HepG2 (cell line): ENCODE data around the gene SF1. TPM values are rescaled to one million over a fixed set of nuclear protein-coding genes. Genes with fewer than 3 reads are reported as not detected.

Source experiments
- DMAP1 ChIP-seq: IDR thresholded peaks from 2 replicates; pipeline ENCODE4 v1.6.1; 2016
- ZNF337 ChIP-seq: sonication (generic); formaldehyde crosslinking; IDR thresholded peaks from 2 replicates; pipeline ENCODE4 v1.5.1; 2020; ENCODE audit warnings: missing genetic modification reagents, low read depth, mild to moderate bottlenecking, borderline replicate concordance
- ZSCAN31 ChIP-seq: sonication (generic); formaldehyde crosslinking; IDR thresholded peaks from 2 replicates; pipeline ENCODE4 v1.5.0; 2020; ENCODE audit warnings: low read depth, mild to moderate bottlenecking, missing genetic modification reagents
- polyA plus RNA-seq, 8 experiments: library from polyadenylated mRNA; depleted of rRNA in 3 of 8; stranded (reverse) in 7 of 8; unstranded in 1 of 8; fragments of >200 nt; fragmentation: Illumina TruSeq in 4 of 8; extraction: Trizol in 4 of 8; gene quantifications; 2 replicates each; pipeline versions ENCODE4 v1.2.1 to v1.2.3, GENCODE V29; 2011 to 2016; ENCODE audit warnings: low read depth in 4 of 8, missing spikeins in 1 of 8, mixed read lengths in 1 of 8; ENCODE audit not compliant: insufficient read depth in 1 of 8
- total RNA-seq, 5 experiments: library from RNA; depleted of rRNA; stranded (reverse); fragments of >200 nt; fragmentation: Illumina TruSeq; extraction: Trizol; gene quantifications; 2 replicates each; pipeline ENCODE4 v1.2.3, GENCODE V29; 2016; ENCODE audit warnings: low read depth in 1 of 5
- TF ChIP-seq, protein P1 (sequence below): sonication (generic); formaldehyde crosslinking; IDR thresholded peaks from 2 replicates; pipeline ENCODE4 v1.9.0; 2021; ENCODE audit warnings: missing genetic modification reagents, borderline replicate concordance
- TF ChIP-seq, protein P2 (sequence below): sonication (generic); formaldehyde crosslinking; IDR thresholded peaks from 2 replicates; pipeline ENCODE4 v1.4.0; 2020; ENCODE audit warnings: missing genetic modification reagents
- TF ChIP-seq, protein P3 (sequence below): sonication (generic); formaldehyde crosslinking; IDR thresholded peaks from 2 replicates; pipeline ENCODE4 v1.4.0; 2020; ENCODE audit warnings: missing genetic modification reagents

The SF1 gene
- total and polyA plus RNA-seq, 2 of the 13 experiments (the other 11 are each of a cell fraction or from before 2014, with no cell fraction given) = 55.5 to 70.4 TPM

DNA sequence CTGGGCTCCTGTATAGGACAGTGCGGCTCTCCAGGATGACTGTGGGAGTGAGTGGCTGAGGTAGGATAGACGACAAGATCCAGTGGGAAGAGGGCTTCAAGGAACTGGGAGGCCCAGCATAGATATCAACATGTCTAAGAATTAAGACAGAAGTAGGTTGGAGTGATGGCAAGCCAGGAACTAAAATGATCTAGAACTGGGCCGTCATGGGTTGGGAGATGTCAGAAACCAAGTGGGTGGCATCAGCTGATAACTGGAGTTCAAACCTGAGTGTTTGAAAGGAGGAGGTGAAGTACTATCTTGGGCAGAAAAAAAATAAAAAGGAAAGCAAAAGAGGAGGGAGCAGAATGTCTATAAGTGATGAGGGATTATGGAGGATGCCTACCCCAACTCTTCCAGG, 39.1 kb upstream of the SF1 start (continued):
- TF ChIP-seq, protein P1, sequence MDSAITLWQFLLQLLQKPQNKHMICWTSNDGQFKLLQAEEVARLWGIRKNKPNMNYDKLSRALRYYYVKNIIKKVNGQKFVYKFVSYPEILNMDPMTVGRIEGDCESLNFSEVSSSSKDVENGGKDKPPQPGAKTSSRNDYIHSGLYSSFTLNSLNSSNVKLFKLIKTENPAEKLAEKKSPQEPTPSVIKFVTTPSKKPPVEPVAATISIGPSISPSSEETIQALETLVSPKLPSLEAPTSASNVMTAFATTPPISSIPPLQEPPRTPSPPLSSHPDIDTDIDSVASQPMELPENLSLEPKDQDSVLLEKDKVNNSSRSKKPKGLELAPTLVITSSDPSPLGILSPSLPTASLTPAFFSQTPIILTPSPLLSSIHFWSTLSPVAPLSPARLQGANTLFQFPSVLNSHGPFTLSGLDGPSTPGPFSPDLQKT = no peak
- TF ChIP-seq ZSCAN31 = no peak
- no peak for TF ChIP-seq DMAP1 (CRISPR knock-in tag)
- TF ChIP-seq, protein P2, sequence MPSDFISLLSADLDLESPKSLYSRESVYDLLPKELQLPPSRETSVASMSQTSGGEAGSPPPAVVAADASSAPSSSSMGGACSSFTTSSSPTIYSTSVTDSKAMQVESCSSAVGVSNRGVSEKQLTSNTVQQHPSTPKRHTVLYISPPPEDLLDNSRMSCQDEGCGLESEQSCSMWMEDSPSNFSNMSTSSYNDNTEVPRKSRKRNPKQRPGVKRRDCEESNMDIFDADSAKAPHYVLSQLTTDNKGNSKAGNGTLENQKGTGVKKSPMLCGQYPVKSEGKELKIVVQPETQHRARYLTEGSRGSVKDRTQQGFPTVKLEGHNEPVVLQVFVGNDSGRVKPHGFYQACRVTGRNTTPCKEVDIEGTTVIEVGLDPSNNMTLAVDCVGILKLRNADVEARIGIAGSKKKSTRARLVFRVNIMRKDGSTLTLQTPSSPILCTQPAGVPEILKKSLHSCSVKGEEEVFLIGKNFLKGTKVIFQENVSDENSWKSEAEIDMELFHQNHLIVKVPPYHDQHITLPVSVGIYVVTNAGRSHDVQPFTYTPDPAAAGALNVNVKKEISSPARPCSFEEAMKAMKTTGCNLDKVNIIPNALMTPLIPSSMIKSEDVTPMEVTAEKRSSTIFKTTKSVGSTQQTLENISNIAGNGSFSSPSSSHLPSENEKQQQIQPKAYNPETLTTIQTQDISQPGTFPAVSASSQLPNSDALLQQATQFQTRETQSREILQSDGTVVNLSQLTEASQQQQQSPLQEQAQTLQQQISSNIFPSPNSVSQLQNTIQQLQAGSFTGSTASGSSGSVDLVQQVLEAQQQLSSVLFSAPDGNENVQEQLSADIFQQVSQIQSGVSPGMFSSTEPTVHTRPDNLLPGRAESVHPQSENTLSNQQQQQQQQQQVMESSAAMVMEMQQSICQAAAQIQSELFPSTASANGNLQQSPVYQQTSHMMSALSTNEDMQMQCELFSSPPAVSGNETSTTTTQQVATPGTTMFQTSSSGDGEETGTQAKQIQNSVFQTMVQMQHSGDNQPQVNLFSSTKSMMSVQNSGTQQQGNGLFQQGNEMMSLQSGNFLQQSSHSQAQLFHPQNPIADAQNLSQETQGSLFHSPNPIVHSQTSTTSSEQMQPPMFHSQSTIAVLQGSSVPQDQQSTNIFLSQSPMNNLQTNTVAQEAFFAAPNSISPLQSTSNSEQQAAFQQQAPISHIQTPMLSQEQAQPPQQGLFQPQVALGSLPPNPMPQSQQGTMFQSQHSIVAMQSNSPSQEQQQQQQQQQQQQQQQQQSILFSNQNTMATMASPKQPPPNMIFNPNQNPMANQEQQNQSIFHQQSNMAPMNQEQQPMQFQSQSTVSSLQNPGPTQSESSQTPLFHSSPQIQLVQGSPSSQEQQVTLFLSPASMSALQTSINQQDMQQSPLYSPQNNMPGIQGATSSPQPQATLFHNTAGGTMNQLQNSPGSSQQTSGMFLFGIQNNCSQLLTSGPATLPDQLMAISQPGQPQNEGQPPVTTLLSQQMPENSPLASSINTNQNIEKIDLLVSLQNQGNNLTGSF = no peak
- TF ChIP-seq, protein P3, sequence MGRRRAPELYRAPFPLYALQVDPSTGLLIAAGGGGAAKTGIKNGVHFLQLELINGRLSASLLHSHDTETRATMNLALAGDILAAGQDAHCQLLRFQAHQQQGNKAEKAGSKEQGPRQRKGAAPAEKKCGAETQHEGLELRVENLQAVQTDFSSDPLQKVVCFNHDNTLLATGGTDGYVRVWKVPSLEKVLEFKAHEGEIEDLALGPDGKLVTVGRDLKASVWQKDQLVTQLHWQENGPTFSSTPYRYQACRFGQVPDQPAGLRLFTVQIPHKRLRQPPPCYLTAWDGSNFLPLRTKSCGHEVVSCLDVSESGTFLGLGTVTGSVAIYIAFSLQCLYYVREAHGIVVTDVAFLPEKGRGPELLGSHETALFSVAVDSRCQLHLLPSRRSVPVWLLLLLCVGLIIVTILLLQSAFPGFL = no peak
- no peak for TF ChIP-seq ZNF337 (CRISPR knock-in tag)
